Rectal smooth muscle tissue (tissue), 1 donor: ENCODE measurements around the gene PHC2.

Experiments used
- H3K27ac ChIP-seq: one replicate; pipeline ENCODE4 v1.7.0; 2013; ENCODE audit warnings: low read depth, low read length, inconsistent platforms
- H3K27me3 ChIP-seq: one replicate; pipeline ENCODE4 v1.7.0; 2013; ENCODE audit warnings: low read length; ENCODE audit not compliant: control insufficient read depth, insufficient read depth
- H3K36me3 ChIP-seq: one replicate; pipeline ENCODE4 v1.7.0; 2013; ENCODE audit warnings: low read length; ENCODE audit not compliant: control insufficient read depth, insufficient read depth
- H3K4me1 ChIP-seq: one replicate; pipeline ENCODE4 v1.7.0; 2013; ENCODE audit warnings: low read length; ENCODE audit not compliant: control insufficient read depth, insufficient read depth
- H3K4me3 ChIP-seq: one replicate; pipeline ENCODE4 v1.7.0; 2013; ENCODE audit warnings: low read length
- H3K9ac ChIP-seq: one replicate; pipeline ENCODE4 v1.7.0; 2013; ENCODE audit warnings: low read length

The PHC2 gene

GRCh38 chr1:33378976-33379375, 51.9 kb downstream of the PHC2 start:
- Histone ChIP-seq H3K4me1 (peaks cover 8% of the 10 kb centered on the region), H3K27me3 (no peaks in the 10 kb centered on the region), H3K4me3 (no peak overlapping the region), H3K36me3 (no peaks in the 10 kb centered on the region), H3K27ac (no peak overlapping the region), H3K9ac (no peak overlapping the region)

- Histone ChIP-seq H3K27me3 (no peaks in the 10 kb centered on the region), H3K9ac (no peak overlapping the region), H3K4me3 (no peak overlapping the region), H3K4me1 (peaks cover 8% of the 10 kb centered on the region), H3K36me3 (no peaks in the 10 kb centered on the region), H3K27ac (no peak overlapping the region)
Measured at GRCh38 chr1:33378524-33378923, 52.4 kb downstream of the PHC2 start.

GRCh38 chr1:33377756-33378155, 53.1 kb downstream of the PHC2 start:
- Histone ChIP-seq H3K4me3 (no peak overlapping the region), H3K4me1 (peaks cover 8% of the 10 kb centered on the region), H3K9ac (no peak overlapping the region), H3K27me3 (no peaks in the 10 kb centered on the region), H3K27ac (no peak overlapping the region), H3K36me3 (no peaks in the 10 kb centered on the region)

GRCh38 chr1:33377013-33377412, 53.9 kb downstream of the PHC2 start:
- H3K27me3 ChIP-seq = no peaks in the 10 kb centered on the region
- H3K9ac ChIP-seq = no peak overlapping the region
- H3K27ac ChIP-seq = no peak overlapping the region
- H3K36me3 ChIP-seq = no peaks in the 10 kb centered on the region
- H3K4me1 ChIP-seq = peaks cover 8% of the 10 kb centered on the region
- H3K4me3 ChIP-seq = no peak overlapping the region

GRCh38 chr1:33375316-33375715, 55.6 kb downstream of the PHC2 start:
- Histone ChIP-seq H3K4me1 (peaks cover 8% of the 10 kb centered on the region), H3K36me3 (no peaks in the 10 kb centered on the region), H3K9ac (no peak overlapping the region), H3K27ac (peak overlapping the region; percentile 80), H3K4me3 (no peak overlapping the region), H3K27me3 (no peaks in the 10 kb centered on the region)

GRCh38 chr1:33374336-33375105, 56.4 kb downstream of the PHC2 start:
- peaks cover 8% of the 10 kb centered on the region for H3K4me1 ChIP-seq

GRCh38 chr1:33373606-33374005, 57.3 kb downstream of the PHC2 start:
- H3K36me3 ChIP-seq = no peaks in the 10 kb centered on the region
- peak overlapping the region; percentile 67 for H3K27ac ChIP-seq
- no peak overlapping the region for H3K4me3 ChIP-seq
- H3K4me1 ChIP-seq = peaks cover 8% of the 10 kb centered on the region
- no peaks in the 10 kb centered on the region for H3K27me3 ChIP-seq
- no peak overlapping the region for H3K9ac ChIP-seq

More at GRCh38 chr1:33374336-33375105, 56.4 kb downstream of the PHC2 start:
- no peak overlapping the region for H3K4me3 ChIP-seq
- H3K9ac ChIP-seq = no peak overlapping the region
- no peaks in the 10 kb centered on the region for H3K36me3 ChIP-seq
- H3K27me3 ChIP-seq = no peaks in the 10 kb centered on the region
- H3K27ac ChIP-seq = peak overlapping the region; percentile 80

GRCh38 chr1:33372677-33373076, 58.2 kb downstream of the PHC2 start:
- no peak overlapping the region for H3K4me3 ChIP-seq
- H3K36me3 ChIP-seq = no peaks in the 10 kb centered on the region
- H3K9ac ChIP-seq = no peak overlapping the region
- no peaks in the 10 kb centered on the region for H3K27me3 ChIP-seq
- peaks cover 10% of the 10 kb centered on the region for H3K4me1 ChIP-seq
- H3K27ac ChIP-seq = no peak overlapping the region

- Histone ChIP-seq H3K27me3 (no peaks in the 10 kb centered on the region), H3K9ac (no peak overlapping the region), H3K36me3 (no peaks in the 10 kb centered on the region), H3K4me3 (no peak overlapping the region), H3K27ac (no peak overlapping the region), H3K4me1 (peaks cover 10% of the 10 kb centered on the region)
Measured at GRCh38 chr1:33372162-33372561, 58.7 kb downstream of the PHC2 start.

GRCh38 chr1:33371334-33371733, 59.6 kb downstream of the PHC2 start:
- Histone ChIP-seq H3K4me1 (peaks cover 12% of the 10 kb centered on the region), H3K27ac (no peak overlapping the region), H3K9ac (no peak overlapping the region), H3K27me3 (no peaks in the 10 kb centered on the region), H3K36me3 (no peaks in the 10 kb centered on the region), H3K4me3 (no peak overlapping the region)

GRCh38 chr1:33370827-33371226, 60.1 kb downstream of the PHC2 start:
- Histone ChIP-seq H3K9ac (no peak overlapping the region), H3K27me3 (no peaks in the 10 kb centered on the region), H3K36me3 (no peaks in the 10 kb centered on the region), H3K27ac (no peak overlapping the region), H3K4me3 (no peak overlapping the region), H3K4me1 (peaks cover 17% of the 10 kb centered on the region)

- no peak overlapping the region for H3K27ac ChIP-seq
- H3K4me1 ChIP-seq = peaks cover 22% of the 10 kb centered on the region
- no peaks in the 10 kb centered on the region for H3K36me3 ChIP-seq
- H3K4me3 ChIP-seq = no peak overlapping the region
- H3K9ac ChIP-seq = no peak overlapping the region
- H3K27me3 ChIP-seq = no peaks in the 10 kb centered on the region
Measured at GRCh38 chr1:33370301-33370700, 60.6 kb downstream of the PHC2 start.

GRCh38 chr1:33369764-33370163, 61.1 kb downstream of the PHC2 start:
- no peak overlapping the region for H3K27ac ChIP-seq
- peaks cover 26% of the 10 kb centered on the region for H3K4me1 ChIP-seq
- no peaks in the 10 kb centered on the region for H3K27me3 ChIP-seq
- H3K9ac ChIP-seq = no peak overlapping the region
- H3K36me3 ChIP-seq = no peaks in the 10 kb centered on the region
- no peak overlapping the region for H3K4me3 ChIP-seq
